ENCODE measurements around the gene ACE. TPM values are rescaled to one million over a fixed set of nuclear protein-coding genes. Genes with fewer than 3 reads are reported as not detected.

ACE gene
- total RNA-seq, 5 donors from 2014 or later (not counting 1 experiment from before 2014, with no cell fraction given) = 4.1 to 37.0 (median 12.8) TPM

DNA sequence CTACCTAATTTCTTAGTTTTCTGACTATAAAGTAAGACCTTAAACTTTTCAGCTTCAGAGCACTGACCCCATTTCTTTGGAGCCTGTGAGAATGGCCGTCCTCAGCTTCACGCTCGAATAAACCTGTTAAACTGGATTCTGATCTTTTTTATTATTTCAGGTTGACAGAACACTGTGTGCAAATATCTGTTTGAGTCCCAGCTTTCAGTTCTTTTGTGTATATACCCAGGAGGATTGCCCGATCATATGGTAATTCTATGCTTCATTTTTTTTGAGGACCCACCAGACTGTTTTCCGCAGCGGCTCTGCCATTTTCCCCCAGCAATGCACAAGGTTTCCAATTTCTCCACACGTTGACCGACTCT lies 26.5 kb downstream of the ACE start:
- Histone ChIP-seq H3K9me3 (no peaks in the 10 kb centered on the region), H3K4me3 (ENCODE audit: control insufficient read depth in 1 of 2, extremely low read depth in 1 of 2, low read length in 1 of 2) (no peak overlapping the region), H3K36me3 (ENCODE audit: control insufficient read depth in 2 of 2, extremely low read depth in 1 of 2, insufficient read depth in 1 of 2, low read length in 1 of 2) (no peaks in the 10 kb centered on the region), H3K4me1 (ENCODE audit: control insufficient read depth in 1 of 2, extremely low read depth in 1 of 2, insufficient read depth in 2 of 2, low read length in 2 of 2) (no peaks in the 10 kb centered on the region), H3K27me3 (replicated peaks in 1 of 2; ENCODE audit: control insufficient read depth in 2 of 2, extremely low read depth in 1 of 2, insufficient read depth in 2 of 2, low read length in 1 of 2) (peaks cover 0 to 30% of the 10 kb centered on the region in 2 experiments), H3K27ac (ENCODE audit: low read length) (no peak overlapping the region)
- 91% methylated on average over 4 of the region's 8 CpGs for WGBS (ENCODE audit: insufficient coverage)
- CTCF ChIA-PET = no interaction called here
- H3K4me1 Mint-ChIP-seq = no peaks in the 10 kb centered on the region
- H3K27me3 Mint-ChIP-seq = peaks cover 38 to 39% of the 10 kb centered on the region in 2 donors
- DNase-seq (no peak), ATAC-seq (replicated peaks in 1 of 4) (no peak)
- peaks cover 0 to 5% (median 0%) of the 10 kb centered on the region in 3 donors for H3K9me3 Mint-ChIP-seq
- no peak overlapping the region for H3K4me3 Mint-ChIP-seq
- POLR2A ChIA-PET = no interaction called here
- peaks cover 2% of the 10 kb centered on the region for H3K36me3 Mint-ChIP-seq
- H3K27ac Mint-ChIP-seq = no peak overlapping the region

GRCh38 chr17:63504261-63504660 lies 27.4 kb downstream of the ACE start:
- CTCF ChIA-PET = no interaction called here
- Mint-ChIP-seq H3K4me1 (no peaks in the 10 kb centered on the region), H3K36me3 (peaks cover 2% of the 10 kb centered on the region), H3K9me3 (peaks cover 0 to 5% (median 0%) of the 10 kb centered on the region in 3 donors), H3K27ac (no peak overlapping the region), H3K27me3 (peaks cover 38 to 42% of the 10 kb centered on the region in 2 donors), H3K4me3 (no peak overlapping the region)
- H3K27me3 ChIP-seq (replicated peaks in 1 of 2; ENCODE audit: control insufficient read depth in 2 of 2, extremely low read depth in 1 of 2, insufficient read depth in 2 of 2, low read length in 1 of 2) = peaks cover 0 to 39% of the 10 kb centered on the region in 2 experiments
- no peaks in the 10 kb centered on the region for H3K4me1 ChIP-seq (ENCODE audit: control insufficient read depth in 1 of 2, extremely low read depth in 1 of 2, insufficient read depth in 2 of 2, low read length in 2 of 2)
- no peak overlapping the region for H3K4me3 ChIP-seq (ENCODE audit: control insufficient read depth in 1 of 2, extremely low read depth in 1 of 2, low read length in 1 of 2)
- ATAC-seq (replicated peaks in 1 of 4) (no peak), DNase-seq (no peak)
- H3K27ac ChIP-seq (ENCODE audit: low read length) = no peak overlapping the region
- POLR2A ChIA-PET = no interaction called here
- H3K9me3 ChIP-seq = no peaks in the 10 kb centered on the region
- H3K36me3 ChIP-seq (ENCODE audit: control insufficient read depth in 2 of 2, extremely low read depth in 1 of 2, insufficient read depth in 1 of 2, low read length in 1 of 2) = no peaks in the 10 kb centered on the region

- Mint-ChIP-seq H3K9me3 (peaks cover 0 to 5% (median 0%) of the 10 kb centered on the region in 3 donors), H3K4me3 (no peak overlapping the region), H3K27me3 (peaks cover 38 to 42% of the 10 kb centered on the region in 2 donors), H3K4me1 (no peaks in the 10 kb centered on the region), H3K27ac (no peak overlapping the region), H3K36me3 (peaks cover 2% of the 10 kb centered on the region)
- Histone ChIP-seq H3K4me3 (ENCODE audit: control insufficient read depth in 1 of 2, extremely low read depth in 1 of 2, low read length in 1 of 2) (no peak overlapping the region), H3K27me3 (replicated peaks in 1 of 2; ENCODE audit: control insufficient read depth in 2 of 2, extremely low read depth in 1 of 2, insufficient read depth in 2 of 2, low read length in 1 of 2) (peaks cover 0 to 46% of the 10 kb centered on the region in 2 experiments), H3K36me3 (ENCODE audit: control insufficient read depth in 2 of 2, extremely low read depth in 1 of 2, insufficient read depth in 1 of 2, low read length in 1 of 2) (no peaks in the 10 kb centered on the region), H3K9me3 (no peaks in the 10 kb centered on the region), H3K4me1 (ENCODE audit: control insufficient read depth in 1 of 2, extremely low read depth in 1 of 2, insufficient read depth in 2 of 2, low read length in 2 of 2) (no peaks in the 10 kb centered on the region), H3K27ac (ENCODE audit: low read length) (no peak overlapping the region)
- no peak for ATAC-seq (replicated peaks in 1 of 4)
- DNase-seq = no peak
- CTCF ChIA-PET = no interaction called here
- POLR2A ChIA-PET = no interaction called here
- WGBS (ENCODE audit: insufficient coverage) = no CpG with 5 or more reads among the region's 9 CpGs
Observed at GRCh38 chr17:63505341-63505740, 28.5 kb downstream of the ACE start.

DNA sequence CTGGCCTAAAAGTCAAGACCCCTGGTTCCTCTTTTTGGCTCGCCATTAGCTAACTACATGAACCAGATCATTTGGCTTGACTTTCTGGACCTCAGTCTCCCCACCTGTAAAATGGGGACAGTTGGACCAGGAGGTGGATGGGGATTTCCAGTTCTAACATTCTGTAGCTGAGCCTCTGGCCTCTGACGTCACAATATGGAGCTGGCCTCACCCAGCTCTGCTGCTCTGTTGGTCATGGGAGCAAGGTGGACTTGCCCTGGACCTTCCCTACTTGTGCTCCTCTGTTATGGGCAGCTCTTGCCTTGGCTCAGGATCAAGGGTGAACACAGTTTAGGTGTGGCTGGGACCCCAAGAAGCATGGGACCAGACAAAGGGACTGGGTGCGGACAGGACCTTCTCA lies 29.8 kb downstream of the ACE start:
- Mint-ChIP-seq H3K4me1 (no peaks in the 10 kb centered on the region), H3K4me3 (no peak overlapping the region), H3K27ac (no peak overlapping the region), H3K27me3 (peaks cover 27 to 34% of the 10 kb centered on the region in 2 donors), H3K9me3 (peaks cover 0 to 5% (median 0%) of the 10 kb centered on the region in 3 donors), H3K36me3 (peaks cover 2% of the 10 kb centered on the region)
- DNase-seq (no peak), ATAC-seq (replicated peaks in 1 of 4) (no peak)
- CTCF ChIA-PET = no interaction called here
- no peak overlapping the region for H3K27ac ChIP-seq (ENCODE audit: low read length)
- H3K27me3 ChIP-seq (replicated peaks in 1 of 2; ENCODE audit: control insufficient read depth in 2 of 2, extremely low read depth in 1 of 2, insufficient read depth in 2 of 2, low read length in 1 of 2) = peaks cover 0 to 41% of the 10 kb centered on the region in 2 experiments
- POLR2A ChIA-PET = no interaction called here
- 94% methylated on average over 2 of the region's 3 CpGs for WGBS (ENCODE audit: insufficient coverage)
- no peak overlapping the region for H3K4me3 ChIP-seq (ENCODE audit: control insufficient read depth in 1 of 2, extremely low read depth in 1 of 2, low read length in 1 of 2)
- no peaks in the 10 kb centered on the region for H3K4me1 ChIP-seq (ENCODE audit: control insufficient read depth in 1 of 2, extremely low read depth in 1 of 2, insufficient read depth in 2 of 2, low read length in 2 of 2)
- H3K9me3 ChIP-seq = no peaks in the 10 kb centered on the region
- no peaks in the 10 kb centered on the region for H3K36me3 ChIP-seq (ENCODE audit: control insufficient read depth in 2 of 2, extremely low read depth in 1 of 2, insufficient read depth in 1 of 2, low read length in 1 of 2)

DNA sequence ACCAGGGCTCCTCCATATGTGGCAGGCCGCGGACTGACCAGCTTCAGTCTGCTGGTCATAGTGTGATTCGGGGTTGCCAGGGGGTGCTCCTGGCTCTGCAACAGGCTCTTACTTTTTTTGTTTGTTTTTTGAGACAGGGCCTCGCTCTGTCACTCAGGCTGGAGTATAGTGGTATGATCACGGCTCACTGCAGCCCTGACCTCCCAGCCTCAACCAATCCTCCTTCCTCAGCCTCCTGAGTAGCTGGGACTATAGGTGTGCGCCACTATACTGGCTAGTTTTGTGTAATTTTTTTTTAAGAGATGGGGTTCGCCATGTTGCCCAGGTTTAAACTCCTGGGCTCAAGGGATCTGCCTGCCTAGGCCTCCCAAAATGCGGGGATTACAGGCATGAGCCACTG lies 34.5 kb downstream of the ACE start:
- 100% methylated on average over 2 of the region's 8 CpGs for WGBS (ENCODE audit: insufficient coverage)
- Histone ChIP-seq H3K4me3 (ENCODE audit: control insufficient read depth in 1 of 2, extremely low read depth in 1 of 2, low read length in 1 of 2) (no peak overlapping the region), H3K4me1 (ENCODE audit: control insufficient read depth in 1 of 2, extremely low read depth in 1 of 2, insufficient read depth in 2 of 2, low read length in 2 of 2) (no peaks in the 10 kb centered on the region), H3K36me3 (ENCODE audit: control insufficient read depth in 2 of 2, extremely low read depth in 1 of 2, insufficient read depth in 1 of 2, low read length in 1 of 2) (no peaks in the 10 kb centered on the region), H3K9me3 (no peaks in the 10 kb centered on the region), H3K27me3 (replicated peaks in 1 of 2; ENCODE audit: control insufficient read depth in 2 of 2, extremely low read depth in 1 of 2, insufficient read depth in 2 of 2, low read length in 1 of 2) (peaks cover 0 to 31% of the 10 kb centered on the region in 2 experiments), H3K27ac (ENCODE audit: low read length) (no peak overlapping the region)
- Mint-ChIP-seq H3K9me3 (no peaks in the 10 kb centered on the region), H3K4me3 (no peak overlapping the region), H3K36me3 (peaks cover 2% of the 10 kb centered on the region), H3K27me3 (peaks cover 0 to 17% of the 10 kb centered on the region in 2 donors), H3K4me1 (no peaks in the 10 kb centered on the region), H3K27ac (no peak overlapping the region)
- no peak for DNase-seq
- ChIA-PET CTCF (no interaction called here), POLR2A (no interaction called here)
- no peak for ATAC-seq (replicated peaks in 1 of 4)

DNA sequence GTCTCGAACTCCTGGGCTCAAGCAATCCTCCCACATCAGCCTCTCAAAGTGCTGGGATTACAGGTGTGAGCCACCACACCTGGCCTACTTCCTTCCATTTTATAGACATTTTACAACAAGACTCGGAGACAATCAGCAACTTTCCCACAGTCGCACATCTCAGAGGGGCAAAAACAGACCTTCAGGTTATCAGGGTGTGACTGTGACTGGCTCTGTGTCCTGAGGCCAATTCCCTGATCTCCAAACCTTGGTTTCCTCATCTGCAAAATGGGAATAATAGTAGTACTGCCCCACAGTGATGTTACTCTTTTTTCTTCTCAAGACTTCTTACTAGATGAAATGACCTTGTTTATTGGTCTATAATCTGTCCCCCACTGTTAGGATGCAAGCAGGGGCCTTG lies 35.5 kb downstream of the ACE start:
- H3K36me3 ChIP-seq (ENCODE audit: control insufficient read depth in 2 of 2, extremely low read depth in 1 of 2, insufficient read depth in 1 of 2, low read length in 1 of 2) = no peaks in the 10 kb centered on the region
- ChIA-PET POLR2A (interaction anchor here in 1 of 2 donors (0.6 kb wide), 1 partner anchor 670 kb away, joined by 5 read pairs; no protein-coding TSS in a partner anchor), CTCF (no interaction called here)
- no peak overlapping the region for H3K4me3 ChIP-seq (ENCODE audit: control insufficient read depth in 1 of 2, extremely low read depth in 1 of 2, low read length in 1 of 2)
- H3K9me3 ChIP-seq = no peaks in the 10 kb centered on the region
- H3K27ac ChIP-seq (ENCODE audit: low read length) = no peak overlapping the region
- WGBS (ENCODE audit: insufficient coverage) = 83% methylated on average over 2 of the region's 3 CpGs
- DNase-seq = no peak
- no peak overlapping the region for H3K27ac Mint-ChIP-seq
- no peaks in the 10 kb centered on the region for H3K9me3 Mint-ChIP-seq
- no peaks in the 10 kb centered on the region for H3K36me3 Mint-ChIP-seq
- no peak for ATAC-seq (replicated peaks in 1 of 4)
- peaks cover under 1 to 28% of the 10 kb centered on the region in 2 experiments for H3K27me3 ChIP-seq (replicated peaks in 1 of 2; ENCODE audit: control insufficient read depth in 2 of 2, extremely low read depth in 1 of 2, insufficient read depth in 2 of 2, low read length in 1 of 2)
- H3K4me1 ChIP-seq (ENCODE audit: control insufficient read depth in 1 of 2, extremely low read depth in 1 of 2, insufficient read depth in 2 of 2, low read length in 2 of 2) = no peaks in the 10 kb centered on the region
- H3K27me3 Mint-ChIP-seq = peaks cover 0 to 14% of the 10 kb centered on the region in 2 donors
- H3K4me3 Mint-ChIP-seq = no peak overlapping the region
- no peaks in the 10 kb centered on the region for H3K4me1 Mint-ChIP-seq

Data from T-cell (primary cell).